OCI-LY7 (cell line): Measurements from ENCODE around the gene TAS2R31. TPM values are rescaled to one million over a fixed set of nuclear protein-coding genes. Genes with fewer than 3 reads are reported as not detected.

Experiments used
- total RNA-seq, 2 experiments: library from RNA; depleted of rRNA in 1 of 2; stranded (reverse); fragments of >200 nt in 1 of 2; shearing (Covaris generic) in 1 of 2; gene quantifications; 2 replicates each; pipeline ENCODE4 v1.2.3, GENCODE V29; 2014 to 2022

TAS2R31 gene
- total RNA-seq, 2 experiments from 2014 or later = 2.2 to 4.3 TPM

Other genes with a start within 250 kb of the TAS2R31 start
- not detected in 2 replicates for gene TAS2R7, start 228.8 kb downstream of the TAS2R31 start, total RNA-seq (2014; rRNA removed; shearing (Covaris generic))
- not detected in 2 replicates for gene TAS2R7, start 228.8 kb downstream of the TAS2R31 start, total RNA-seq (2022)
- not detected in 2 replicates for gene TAS2R8, start 224.1 kb downstream of the TAS2R31 start, total RNA-seq (2014; rRNA removed; shearing (Covaris generic))
- not detected in 2 replicates for gene TAS2R8, start 224.1 kb downstream of the TAS2R31 start, total RNA-seq (2022)
- gene TAS2R9, start 221.2 kb downstream of the TAS2R31 start, total RNA-seq (2014; rRNA removed; shearing (Covaris generic)) = not detected in 2 replicates
- not detected in 2 replicates for gene TAS2R9, start 221.2 kb downstream of the TAS2R31 start, total RNA-seq (2022)
- 0.50 TPM in 1 of 2 replicates, not detected in the other for gene TAS2R10, start 205.0 kb downstream of the TAS2R31 start, total RNA-seq (2014; rRNA removed; shearing (Covaris generic))
- gene TAS2R10, start 205.0 kb downstream of the TAS2R31 start, total RNA-seq (2022) = not detected in 2 replicates
- gene PRR4, start 181.9 kb downstream of the TAS2R31 start, total RNA-seq (2014; rRNA removed; shearing (Covaris generic)) = 1.4 and 1.5 TPM in 2 replicates
- 1.3 TPM in 1 of 2 replicates, not detected in the other for gene PRR4, start 181.9 kb downstream of the TAS2R31 start, total RNA-seq (2022)
- 26.8 and 41.4 TPM in 2 replicates for gene PRH1, start 147.2 kb downstream of the TAS2R31 start, total RNA-seq (2014; rRNA removed; shearing (Covaris generic))
- 22.6 and 30.4 TPM in 2 replicates for gene PRH1, start 147.2 kb downstream of the TAS2R31 start, total RNA-seq (2022)
- gene TAS2R13, start 121.8 kb downstream of the TAS2R31 start, total RNA-seq (2014; rRNA removed; shearing (Covaris generic)) = 0.92 and 1.3 TPM in 2 replicates
- gene TAS2R13, start 121.8 kb downstream of the TAS2R31 start, total RNA-seq (2022) = 0.81 and 1.2 TPM in 2 replicates
- gene PRH2, start 102.2 kb downstream of the TAS2R31 start, total RNA-seq (2014; rRNA removed; shearing (Covaris generic)) = not detected in 2 replicates
- not detected in 2 replicates for gene PRH2, start 102.2 kb downstream of the TAS2R31 start, total RNA-seq (2022)
- 2.9 and 4.5 TPM in 2 replicates for gene TAS2R14, start 92.1 kb downstream of the TAS2R31 start, total RNA-seq (2014; rRNA removed; shearing (Covaris generic))
- 2.4 and 2.8 TPM in 2 replicates for gene TAS2R14, start 92.1 kb downstream of the TAS2R31 start, total RNA-seq (2022)
- 1.4 and 1.6 TPM in 2 replicates for gene TAS2R50, start 44.5 kb downstream of the TAS2R31 start, total RNA-seq (2014; rRNA removed; shearing (Covaris generic))
- gene TAS2R50, start 44.5 kb downstream of the TAS2R31 start, total RNA-seq (2022) = 0.76 and 1.4 TPM in 2 replicates
- 2.1 and 4.6 TPM in 2 replicates for gene TAS2R20, start 33.1 kb downstream of the TAS2R31 start, total RNA-seq (2014; rRNA removed; shearing (Covaris generic))
- 1.9 and 2.3 TPM in 2 replicates for gene TAS2R20, start 33.1 kb downstream of the TAS2R31 start, total RNA-seq (2022)
- gene TAS2R19, start 8.8 kb downstream of the TAS2R31 start, total RNA-seq (2014; rRNA removed; shearing (Covaris generic)) = 2.0 and 3.2 TPM in 2 replicates
- 2.9 and 3.4 TPM in 2 replicates for gene TAS2R19, start 8.8 kb downstream of the TAS2R31 start, total RNA-seq (2022)
- gene TAS2R46, start 30.9 kb upstream of the TAS2R31 start, total RNA-seq (2014; rRNA removed; shearing (Covaris generic)) = 1.3 TPM in 1 of 2 replicates, not detected in the other
- gene TAS2R46, start 30.9 kb upstream of the TAS2R31 start, total RNA-seq (2022) = 1.4 and 1.6 TPM in 2 replicates
- gene TAS2R43, start 60.9 kb upstream of the TAS2R31 start, total RNA-seq (2014; rRNA removed; shearing (Covaris generic)) = 3.1 and 4.7 TPM in 2 replicates
- gene TAS2R43, start 60.9 kb upstream of the TAS2R31 start, total RNA-seq (2022) = 3.0 and 3.1 TPM in 2 replicates
- gene TAS2R30, start 103.2 kb upstream of the TAS2R31 start, total RNA-seq (2014; rRNA removed; shearing (Covaris generic)) = 4.1 and 5.4 TPM in 2 replicates
- gene TAS2R30, start 103.2 kb upstream of the TAS2R31 start, total RNA-seq (2022) = 6.0 and 6.5 TPM in 2 replicates
- 5.8 and 8.4 TPM in 2 replicates for gene SMIM10L1, start 139.8 kb upstream of the TAS2R31 start, total RNA-seq (2014; rRNA removed; shearing (Covaris generic))
- gene SMIM10L1, start 139.8 kb upstream of the TAS2R31 start, total RNA-seq (2022) = 6.9 and 7.8 TPM in 2 replicates
- gene TAS2R42, start 155.5 kb upstream of the TAS2R31 start, total RNA-seq (2014; rRNA removed; shearing (Covaris generic)) = not detected in 2 replicates
- gene TAS2R42, start 155.5 kb upstream of the TAS2R31 start, total RNA-seq (2022) = not detected in 2 replicates
- not detected in 2 replicates for gene PRB3, start 238.3 kb upstream of the TAS2R31 start, total RNA-seq (2014; rRNA removed; shearing (Covaris generic))
- gene PRB3, start 238.3 kb upstream of the TAS2R31 start, total RNA-seq (2022) = not detected in 2 replicates